A549 treated with dexamethasone at 1 μM for 4 hours (cell line): ENCODE data around the gene RNFT1. TPM values are rescaled to one million over a fixed set of nuclear protein-coding genes. Genes with fewer than 3 reads are reported as not detected.

Experiments used
- total RNA-seq: library from RNA; stranded (reverse); fragments of 200-300 nt; extraction: Qiagen RNA extraction; gene quantifications from 5 replicates; pipeline ENCODE4 v1.2.3, GENCODE V29; 2022

The RNFT1 gene, protein sequence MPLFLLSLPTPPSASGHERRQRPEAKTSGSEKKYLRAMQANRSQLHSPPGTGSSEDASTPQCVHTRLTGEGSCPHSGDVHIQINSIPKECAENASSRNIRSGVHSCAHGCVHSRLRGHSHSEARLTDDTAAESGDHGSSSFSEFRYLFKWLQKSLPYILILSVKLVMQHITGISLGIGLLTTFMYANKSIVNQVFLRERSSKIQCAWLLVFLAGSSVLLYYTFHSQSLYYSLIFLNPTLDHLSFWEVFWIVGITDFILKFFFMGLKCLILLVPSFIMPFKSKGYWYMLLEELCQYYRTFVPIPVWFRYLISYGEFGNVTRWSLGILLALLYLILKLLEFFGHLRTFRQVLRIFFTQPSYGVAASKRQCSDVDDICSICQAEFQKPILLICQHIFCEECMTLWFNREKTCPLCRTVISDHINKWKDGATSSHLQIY
- total RNA-seq, result 10.2 to 11.4 TPM (median 11.1 TPM) in 5 replicates

DNA sequence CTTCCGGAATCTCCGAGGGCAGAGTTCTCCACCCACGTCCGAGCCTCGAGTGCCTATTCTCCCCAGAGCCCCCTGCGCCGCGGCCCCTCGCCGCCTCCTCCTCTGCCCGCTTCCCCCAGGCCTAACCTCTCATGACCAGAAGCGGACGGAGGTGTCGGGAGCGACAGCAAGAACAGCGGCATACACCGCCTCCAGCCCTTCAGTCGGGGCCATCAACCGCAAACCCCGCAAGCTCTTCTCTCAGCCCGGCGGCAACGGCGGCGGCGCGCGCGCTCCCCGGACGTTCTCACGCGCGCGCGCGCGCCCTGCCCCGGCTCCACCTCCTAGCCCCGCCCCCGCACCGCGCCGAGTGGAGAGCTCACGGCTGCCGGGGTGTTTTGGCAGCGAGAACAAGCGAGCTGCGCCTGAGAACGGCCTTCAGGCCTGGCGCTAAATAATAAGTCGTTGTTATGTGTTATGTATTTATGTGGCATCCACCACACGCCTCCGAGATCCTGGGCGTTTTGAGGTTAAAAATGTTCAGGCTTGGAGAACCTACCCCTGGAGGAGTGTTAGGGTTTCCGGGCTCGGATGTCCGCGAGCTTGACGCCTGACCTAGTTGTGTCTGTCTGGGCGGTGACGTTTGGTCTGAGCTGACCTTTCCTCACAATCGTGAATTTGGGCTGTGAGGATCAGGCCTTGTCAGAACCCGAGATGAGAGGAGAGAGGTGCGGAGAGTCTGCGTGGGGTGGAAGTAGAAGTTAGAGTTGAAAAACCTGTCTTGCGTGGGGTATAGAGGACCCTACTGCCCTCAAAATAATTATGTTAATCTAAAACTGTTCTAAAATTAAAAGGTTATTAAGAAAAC, at the start of gene RNFT1:
Gene RNFT1, minus strand, starts transcription at position 259 of the 847 bp plus-strand sequence. Its CDS starts 77 bp downstream, at position 182.

Other genes with a start within 250 kb of the RNFT1 start
- 9.8 to 10.9 TPM (median 10.0 TPM) in 5 replicates for gene TUBD1, start 71.8 kb downstream of the RNFT1 start, total RNA-seq
- gene RPS6KB1, start 71.6 kb downstream of the RNFT1 start, total RNA-seq, result 41.8 to 59.5 TPM (median 56.1 TPM) in 5 replicates
- 16.5 to 20.4 TPM (median 19.1 TPM) in 5 replicates for gene HEATR6, start 114.2 kb upstream of the RNFT1 start, total RNA-seq
- gene CA4, start 185.2 kb upstream of the RNFT1 start, total RNA-seq, result 0.18 to 0.30 TPM (median 0.21 TPM) in 3 of 5 replicates, not detected in the others